GM10248 (cell line): Measurements from ENCODE around the gene PIP5K1C.

Experiments used
- CTCF ChIA-PET: fragments of 300-600 bp; sonication (Branson Sonifier 250); formaldehyde crosslinking; extraction: SDS; loops from one replicate; lab custom pipeline; 2021; ENCODE audit warnings: antibody characterized with exemption; lab: Yijun Ruan, JAX
- POLR2A ChIA-PET: fragments of 350-650 bp; sonication (Branson Sonifier 250); formaldehyde crosslinking; extraction: SDS; loops from one replicate; lab custom pipeline; 2020; ENCODE audit warnings: antibody characterized with exemption; lab: Yijun Ruan, JAX
- DNase-seq: peaks from one replicate; pipeline ENCODE4 v3.0.0; 2012; ENCODE audit errors: extremely low spot score
- CTCF ChIP-seq: IDR thresholded peaks from 2 replicates; pipeline ENCODE4 v1.5.1; 2012; ENCODE audit warnings: mild to moderate bottlenecking, low read depth; ENCODE audit errors: extremely low read depth, missing control alignments, control extremely low read depth

Gene PIP5K1C, protein sequence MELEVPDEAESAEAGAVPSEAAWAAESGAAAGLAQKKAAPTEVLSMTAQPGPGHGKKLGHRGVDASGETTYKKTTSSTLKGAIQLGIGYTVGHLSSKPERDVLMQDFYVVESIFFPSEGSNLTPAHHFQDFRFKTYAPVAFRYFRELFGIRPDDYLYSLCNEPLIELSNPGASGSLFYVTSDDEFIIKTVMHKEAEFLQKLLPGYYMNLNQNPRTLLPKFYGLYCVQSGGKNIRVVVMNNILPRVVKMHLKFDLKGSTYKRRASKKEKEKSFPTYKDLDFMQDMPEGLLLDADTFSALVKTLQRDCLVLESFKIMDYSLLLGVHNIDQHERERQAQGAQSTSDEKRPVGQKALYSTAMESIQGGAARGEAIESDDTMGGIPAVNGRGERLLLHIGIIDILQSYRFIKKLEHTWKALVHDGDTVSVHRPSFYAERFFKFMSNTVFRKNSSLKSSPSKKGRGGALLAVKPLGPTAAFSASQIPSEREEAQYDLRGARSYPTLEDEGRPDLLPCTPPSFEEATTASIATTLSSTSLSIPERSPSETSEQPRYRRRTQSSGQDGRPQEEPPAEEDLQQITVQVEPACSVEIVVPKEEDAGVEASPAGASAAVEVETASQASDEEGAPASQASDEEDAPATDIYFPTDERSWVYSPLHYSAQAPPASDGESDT

GRCh38 chr19:3700242-3701032 is at the start of gene PIP5K1C:
TSS of gene PIP5K1C (minus strand) at chr19:3700468. CDS start at chr19:3700390, 78 bp downstream.
- CTCF ChIA-PET, result interaction anchor here (0.6 to 12.8 kb wide), 12 partner anchors 8 to 156 kb away, joined by 3 to 148 read pairs (median 4); no protein-coding TSS in a partner anchor
- TF ChIP-seq CTCF, result peak; percentile 84
- POLR2A ChIA-PET, result no interaction called here
- DNase-seq, result peak; percentile 97

- DNase-seq, result no peak
- no peak for TF ChIP-seq CTCF
- POLR2A ChIA-PET, result no interaction called here
- CTCF ChIA-PET, result interaction anchor here (1.3 to 1.7 kb wide), 2 partner anchors 73 to 74 kb away, joined by 3 read pairs; no protein-coding TSS in a partner anchor
Measured at GRCh38 chr19:3748965-3749364, 48.7 kb upstream of the PIP5K1C start.

DNA sequence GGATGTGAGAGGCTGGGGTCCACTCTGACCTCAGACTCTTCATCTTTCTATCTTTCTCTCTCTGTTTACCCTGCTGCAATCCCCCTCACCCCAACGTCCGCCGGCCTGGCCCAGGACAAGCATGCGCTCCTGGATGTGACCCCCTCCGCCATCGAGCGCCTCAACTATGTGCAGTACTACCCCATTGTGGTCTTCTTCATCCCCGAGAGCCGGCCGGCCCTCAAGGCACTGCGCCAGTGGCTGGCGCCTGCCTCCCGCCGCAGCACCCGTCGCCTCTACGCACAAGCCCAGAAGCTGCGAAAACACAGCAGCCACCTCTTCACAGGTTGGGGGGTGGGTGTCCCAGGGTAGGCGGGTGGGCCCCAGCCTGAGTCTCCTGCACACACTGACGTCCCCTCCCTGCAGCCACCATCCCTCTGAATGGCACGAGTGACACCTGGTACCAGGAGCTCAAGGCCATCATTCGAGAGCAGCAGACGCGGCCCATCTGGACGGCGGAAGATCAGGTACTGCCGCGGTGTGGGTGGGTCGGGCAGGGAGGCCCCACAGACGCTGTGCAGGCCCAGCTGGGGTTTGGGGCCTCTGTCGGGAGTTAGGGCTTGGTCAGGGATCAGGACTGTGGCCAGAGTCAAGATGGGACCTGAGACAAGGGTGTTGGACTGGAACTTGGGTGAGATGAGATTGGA is 46.2 kb upstream of the PIP5K1C start:
- TF ChIP-seq CTCF, result no peak
- POLR2A ChIA-PET, result no interaction called here
- DNase-seq, result no peak
- CTCF ChIA-PET, result interaction anchor here (1.0 kb wide), 1 partner anchor 9 kb away, joined by 4 read pairs; no protein-coding TSS in a partner anchor

DNA sequence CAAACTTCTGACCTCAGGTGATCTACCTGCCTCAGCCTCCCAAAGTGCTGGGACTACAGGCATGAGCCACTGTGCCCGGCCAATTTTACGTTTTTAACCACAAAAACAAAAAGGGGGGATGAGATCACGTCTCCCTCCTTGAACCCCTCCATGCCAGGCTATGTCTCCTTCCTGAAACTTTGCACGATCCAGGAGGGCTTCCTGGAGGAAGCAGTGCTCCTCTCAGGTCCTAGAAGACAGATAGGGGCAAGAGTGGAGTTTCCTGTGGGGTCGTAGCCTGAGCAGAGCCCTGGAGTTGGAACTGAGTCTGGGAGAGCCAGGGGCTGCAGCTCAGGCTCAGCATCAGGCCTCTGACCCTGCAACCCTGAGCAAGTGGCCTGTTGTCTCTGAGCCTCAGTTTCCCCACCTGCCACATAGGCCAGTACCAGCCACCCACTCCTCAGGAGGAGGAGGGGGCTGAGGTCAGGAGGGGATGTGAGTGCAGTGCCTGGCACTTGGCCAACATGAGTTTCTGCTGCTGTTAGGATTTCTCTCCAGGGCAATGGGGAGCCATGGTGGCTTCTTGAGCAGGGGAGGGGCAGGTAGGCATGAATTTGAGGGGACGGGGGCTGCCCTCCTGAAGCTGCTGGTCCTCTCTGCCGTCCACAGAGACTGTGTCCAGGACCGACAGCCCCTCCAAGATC is 45.2 kb upstream of the PIP5K1C start:
- ChIA-PET CTCF (no interaction called here), POLR2A (no interaction called here)
- DNase-seq, result no peak
- TF ChIP-seq CTCF, result no peak

GRCh38 chr19:3743486-3743885 is 43.2 kb upstream of the PIP5K1C start:
- POLR2A ChIA-PET, result interaction anchor here (0.6 kb wide), 1 partner anchor 50 kb away, joined by 6 read pairs; no protein-coding TSS in a partner anchor
- TF ChIP-seq CTCF, result no peak
- CTCF ChIA-PET, result no interaction called here
- DNase-seq, result no peak
